ENCODE data around the gene FKBP10.
"Not testable (repeated sequence)": the region's sequence is repeated elsewhere in the genome, so short reads cannot be mapped to it uniquely, and the experiment has no call there.

FKBP10 gene

DNA sequence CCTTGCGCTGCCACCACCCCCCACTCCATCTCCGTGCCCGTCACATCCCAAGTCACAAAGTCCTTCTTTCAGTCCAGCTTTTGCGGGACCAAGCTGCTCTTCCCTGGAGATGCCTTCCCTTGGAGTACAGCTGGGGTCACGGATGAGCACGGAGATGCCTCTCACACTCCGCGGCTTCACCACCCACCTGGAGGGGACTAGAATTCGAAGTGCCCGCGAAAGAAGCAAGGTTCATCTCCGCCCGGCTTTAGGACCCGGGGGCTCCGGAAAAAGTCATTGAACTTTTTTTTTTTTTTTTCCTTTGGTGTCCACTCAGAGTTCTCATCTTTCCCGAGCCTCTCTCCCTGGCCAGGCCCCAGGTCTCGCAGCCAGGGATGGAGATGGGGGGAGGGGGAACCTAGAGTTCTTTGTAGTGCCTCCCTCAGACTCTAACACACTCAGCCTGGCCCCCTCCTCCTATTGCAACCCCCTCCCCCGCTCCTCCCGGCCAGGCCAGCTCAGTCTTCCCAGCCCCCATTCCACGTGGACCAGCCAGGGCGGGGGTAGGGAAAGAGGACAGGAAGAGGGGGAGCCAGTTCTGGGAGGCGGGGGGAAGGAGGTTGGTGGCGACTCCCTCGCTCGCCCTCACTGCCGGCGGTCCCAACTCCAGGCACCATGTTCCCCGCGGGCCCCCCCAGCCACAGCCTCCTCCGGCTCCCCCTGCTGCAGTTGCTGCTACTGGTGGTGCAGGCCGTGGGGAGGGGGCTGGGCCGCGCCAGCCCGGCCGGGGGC lies at the start of gene FKBP10:
Gene FKBP10 (plus strand): TSS at position 624 of the 771 bp plus-strand sequence. CDS start 31 bp downstream, at position 655.
- peak; percentile 27 for DNase-seq

DNA sequence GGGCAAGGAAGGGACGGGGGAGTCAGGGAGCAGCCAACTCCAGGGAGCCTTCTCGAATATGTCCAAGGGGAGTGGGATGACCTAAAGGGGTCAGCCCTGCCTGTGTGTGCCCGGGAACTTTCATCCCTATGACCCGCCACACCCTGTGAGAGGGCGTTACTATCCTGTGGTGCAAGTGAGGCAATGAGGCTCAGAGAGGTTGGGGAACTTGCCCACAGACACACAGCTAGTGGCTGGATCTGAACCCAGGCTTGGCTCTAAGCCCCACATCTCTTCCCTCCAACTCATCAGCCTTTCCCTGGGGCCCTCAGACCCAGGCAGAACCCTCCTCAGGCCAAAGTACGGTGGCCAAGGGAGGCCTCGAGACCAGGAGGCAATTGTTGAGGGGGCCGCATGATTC lies 49.5 kb upstream of the FKBP10 start:
- DNase-seq = no peak

GRCh38 chr17:41766135-41766534 lies 46.7 kb upstream of the FKBP10 start:
- no peak for DNase-seq

DNA sequence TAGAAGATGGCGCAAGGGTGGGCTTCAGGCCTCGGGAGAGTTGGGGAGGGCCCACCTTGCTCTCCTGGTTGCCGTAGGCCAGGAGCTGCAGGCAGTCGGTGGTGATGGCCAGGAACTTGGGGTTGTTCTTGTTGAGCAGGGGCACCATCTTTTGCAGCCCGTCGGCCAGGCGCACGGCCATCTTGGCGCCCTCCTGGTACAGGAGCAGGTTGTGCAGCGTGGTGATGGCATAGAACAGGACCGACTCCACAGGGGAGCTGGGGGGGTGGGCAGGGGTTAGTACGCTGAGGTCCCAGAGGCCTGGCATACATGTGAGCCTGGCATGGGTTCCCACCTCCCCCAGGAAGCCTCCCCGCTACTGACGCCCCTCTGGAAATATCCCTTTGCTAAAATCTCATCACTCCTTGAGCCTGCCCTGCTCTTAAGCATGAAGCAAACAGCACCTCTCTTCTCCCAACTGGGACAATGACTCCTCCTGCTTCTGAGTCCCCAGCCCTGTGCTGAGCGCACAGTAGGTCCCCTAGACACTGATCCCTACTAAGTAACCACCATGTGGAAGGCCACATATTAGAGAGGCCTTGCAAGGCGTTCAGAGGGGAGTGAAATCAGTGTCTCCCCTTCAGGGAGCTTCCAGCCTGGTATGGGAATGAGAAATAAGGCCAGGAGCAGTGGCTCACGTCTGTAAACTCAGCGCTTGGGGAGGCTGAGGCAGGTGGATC lies 45.3 kb upstream of the FKBP10 start:
- DNase-seq = no peak

DNA sequence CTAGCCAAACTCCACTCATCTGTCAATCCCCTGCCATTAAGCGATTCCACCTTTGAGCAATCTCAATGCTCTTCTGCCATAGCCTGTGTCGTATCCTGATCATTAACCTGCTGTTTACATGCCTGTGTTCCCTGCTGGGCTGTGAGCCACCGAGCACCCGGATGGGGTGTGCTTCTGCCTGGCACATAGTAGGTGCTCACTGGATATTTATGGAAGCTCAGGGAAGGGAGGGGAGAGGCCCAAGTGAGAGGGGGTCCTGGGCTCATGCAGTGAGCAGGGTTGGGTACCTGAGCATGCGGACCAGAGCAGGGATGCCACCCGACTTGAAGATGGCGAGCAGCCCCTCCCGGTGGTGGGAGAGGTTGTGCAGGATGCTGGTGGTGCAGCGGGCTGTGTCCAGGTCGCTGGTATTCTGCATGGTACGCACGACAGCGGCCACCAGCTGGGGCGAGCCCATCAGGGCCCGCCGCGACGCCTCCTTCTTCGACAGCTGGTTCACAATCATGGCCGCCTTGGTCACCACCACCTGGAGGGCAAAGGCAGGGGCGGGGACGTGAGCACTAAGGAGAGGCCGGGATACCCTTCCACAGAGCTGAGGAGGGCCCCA lies 44.0 kb upstream of the FKBP10 start:
- DNase-seq = no peak

- DNase-seq = no peak
Observed at GRCh38 chr17:41769346-41769862, 43.4 kb upstream of the FKBP10 start.

GRCh38 chr17:41769985-41770384 lies 42.8 kb upstream of the FKBP10 start:
- DNase-seq = no peak

DNA sequence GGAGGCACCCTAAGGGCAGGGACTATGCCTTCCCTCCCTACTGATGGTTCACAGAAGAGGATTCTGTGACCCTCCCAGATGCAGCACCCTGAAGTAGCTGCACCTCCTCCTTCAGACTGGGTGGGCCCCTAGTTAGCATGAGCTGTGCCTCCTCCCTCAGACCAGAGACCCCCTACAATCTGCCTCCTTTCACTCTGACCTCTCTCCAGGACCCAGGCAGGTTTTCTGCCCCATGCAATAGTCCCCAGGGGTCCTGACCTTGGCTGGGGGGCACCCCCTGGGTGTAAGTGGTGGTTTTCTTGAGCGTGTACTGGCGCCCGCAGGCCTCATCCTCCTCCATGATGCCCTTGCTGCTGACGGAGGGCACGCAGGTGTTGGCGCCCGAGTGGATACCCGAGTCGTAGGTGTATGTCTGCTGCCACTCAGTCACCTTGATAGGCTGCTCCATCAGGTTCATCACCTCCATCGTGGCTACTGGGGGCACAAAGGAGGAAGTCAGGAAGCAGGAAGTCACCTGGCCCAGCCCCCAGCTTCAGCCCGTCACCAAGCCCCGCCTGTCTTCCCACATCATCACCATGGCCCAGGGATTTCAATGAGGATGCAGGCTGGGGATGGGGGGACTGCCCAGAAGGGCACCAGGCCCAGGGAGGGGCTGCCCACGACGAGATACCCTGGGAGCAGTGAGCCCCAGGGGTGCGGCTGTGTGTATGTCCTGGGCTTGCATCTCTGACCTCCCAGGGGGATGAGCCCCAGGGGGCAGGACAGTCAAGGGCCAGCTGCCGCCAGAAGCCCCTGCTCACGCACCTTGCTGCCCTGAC lies 41.2 kb upstream of the FKBP10 start:
- DNase-seq = no peak

GRCh38 chr17:41772218-41772585 lies 40.6 kb upstream of the FKBP10 start:
- no peak for DNase-seq

DNA sequence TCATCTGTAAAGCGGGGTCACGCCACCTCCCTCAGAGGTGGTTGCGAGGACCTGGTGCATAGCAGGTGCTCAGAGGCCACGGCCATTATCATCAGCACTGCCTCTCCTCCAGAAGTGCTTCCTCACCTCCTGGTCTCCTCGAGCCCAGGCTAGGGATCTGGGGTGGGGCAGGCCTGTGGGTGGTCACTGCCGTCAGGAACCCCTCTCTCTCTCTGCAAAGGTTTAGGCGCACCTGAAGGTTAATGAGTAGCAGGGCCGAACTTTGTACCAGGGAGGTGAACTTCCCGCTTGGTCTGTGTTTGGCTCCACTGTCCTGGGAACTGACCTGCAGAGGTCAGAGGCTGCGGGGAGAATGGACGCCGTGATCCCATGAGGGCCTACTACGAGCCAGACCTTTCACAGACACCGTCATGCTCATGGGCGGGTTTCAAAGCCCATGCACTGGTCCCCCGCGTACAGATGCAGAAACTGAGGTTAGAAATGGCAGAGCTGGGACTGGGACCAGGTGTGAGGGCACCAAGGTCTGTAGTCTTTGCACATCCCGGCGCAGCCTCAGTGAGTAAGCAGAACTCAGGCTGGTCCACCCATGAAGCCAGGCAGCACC lies 40.1 kb upstream of the FKBP10 start:
- DNase-seq = no peak

DNA sequence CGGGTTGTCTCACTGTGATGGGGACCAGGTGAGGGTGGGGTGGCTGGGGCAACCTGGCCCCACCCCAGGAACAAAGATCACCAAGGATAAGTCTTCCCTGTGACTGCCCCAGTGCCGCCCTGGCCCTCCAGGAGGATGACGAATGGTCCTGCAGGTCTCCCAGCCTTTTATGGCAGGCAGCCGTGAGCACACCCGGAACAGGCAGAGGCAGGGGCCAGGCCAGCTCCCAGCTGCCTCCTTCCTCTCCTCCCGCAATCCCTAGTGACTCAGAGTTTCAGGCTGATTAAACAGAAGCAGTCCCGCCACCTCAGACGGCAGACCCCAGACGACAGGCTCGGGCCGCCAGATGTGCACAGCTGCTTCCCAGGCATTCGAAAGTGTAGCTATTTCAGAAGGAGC lies 39.6 kb upstream of the FKBP10 start:
- no peak for DNase-seq

GRCh38 chr17:41773731-41774193 lies 39.0 kb upstream of the FKBP10 start:
- DNase-seq = no peak

DNA sequence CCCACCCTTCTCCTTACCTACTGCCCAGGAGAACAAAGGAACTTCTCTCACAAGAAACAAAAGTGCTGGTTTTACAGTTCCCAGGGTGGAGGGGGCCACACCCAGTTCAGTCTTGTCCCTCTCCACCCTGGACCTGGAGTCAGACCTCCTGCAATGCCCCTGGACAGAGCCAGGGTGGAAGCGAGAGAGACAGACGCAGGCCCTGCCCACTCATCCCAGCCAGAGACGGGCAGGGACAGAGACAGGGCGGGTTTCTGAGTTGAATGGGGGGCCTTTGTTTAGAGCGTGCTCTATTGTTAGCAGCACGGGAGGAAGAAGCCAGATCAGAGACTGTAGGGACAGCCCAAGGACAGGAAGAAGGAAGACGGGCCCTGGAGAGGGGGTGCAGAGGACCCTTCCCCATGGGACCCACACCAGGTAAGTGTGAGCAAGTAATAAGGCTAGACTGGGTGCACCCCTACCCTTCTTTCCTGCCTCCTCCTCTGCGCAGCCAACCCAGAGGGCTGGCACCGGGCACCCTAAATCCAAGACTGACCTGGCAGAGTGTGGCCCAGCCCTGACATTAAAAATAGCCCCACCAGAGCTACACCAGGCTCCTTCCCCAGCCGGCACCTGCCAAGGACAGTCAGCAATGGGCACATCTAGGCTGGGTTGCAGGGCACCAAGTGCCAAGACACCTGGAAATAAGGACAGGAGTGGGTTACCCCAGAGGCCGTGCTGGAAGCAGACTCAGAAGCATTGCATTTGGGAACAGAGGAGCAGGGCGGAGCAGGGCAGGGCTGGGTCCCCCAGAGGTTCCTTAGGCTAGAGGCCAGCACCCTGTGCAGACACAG lies 37.2 kb upstream of the FKBP10 start:
- DNase-seq = no peak

DNA sequence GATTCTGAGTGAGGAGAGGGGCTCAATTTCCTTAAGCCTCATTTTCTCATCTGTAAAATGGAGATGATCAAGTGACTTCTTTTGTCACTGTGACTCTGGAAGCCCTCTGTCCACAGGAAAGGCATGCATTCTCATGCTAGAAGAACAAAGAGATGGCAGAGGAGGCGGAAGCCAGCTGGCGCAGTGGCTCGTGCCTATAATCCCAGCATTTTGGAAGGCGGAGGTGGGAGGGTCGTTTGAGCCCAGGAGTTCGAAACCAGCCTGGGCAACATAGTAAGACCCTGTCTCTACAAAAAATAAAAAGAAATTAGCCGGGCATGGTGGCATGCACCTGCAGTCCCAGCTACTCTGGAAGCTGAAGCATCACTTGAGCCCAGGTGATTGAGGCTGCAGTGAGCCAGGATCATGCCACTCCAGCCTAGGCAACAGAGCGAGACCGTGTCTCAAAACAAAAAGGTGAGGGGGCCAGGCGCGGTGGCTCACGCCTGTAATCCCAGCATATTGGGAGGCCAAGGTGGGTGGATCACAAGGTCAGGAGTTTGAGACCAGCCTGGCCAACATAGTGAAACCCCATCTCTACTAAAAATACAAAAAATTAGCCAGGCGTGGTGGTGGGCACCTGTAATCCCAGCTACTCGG lies 36.4 kb upstream of the FKBP10 start:
- DNase-seq = not testable (repeated sequence)

GRCh38 chr17:41777157-41777573 lies 35.6 kb upstream of the FKBP10 start:
- DNase-seq = no peak

- no peak for DNase-seq
Observed at GRCh38 chr17:41777574-41778188, 35.1 kb upstream of the FKBP10 start.

GRCh38 chr17:41779954-41780353 lies 32.9 kb upstream of the FKBP10 start:
- no peak for DNase-seq

DNA sequence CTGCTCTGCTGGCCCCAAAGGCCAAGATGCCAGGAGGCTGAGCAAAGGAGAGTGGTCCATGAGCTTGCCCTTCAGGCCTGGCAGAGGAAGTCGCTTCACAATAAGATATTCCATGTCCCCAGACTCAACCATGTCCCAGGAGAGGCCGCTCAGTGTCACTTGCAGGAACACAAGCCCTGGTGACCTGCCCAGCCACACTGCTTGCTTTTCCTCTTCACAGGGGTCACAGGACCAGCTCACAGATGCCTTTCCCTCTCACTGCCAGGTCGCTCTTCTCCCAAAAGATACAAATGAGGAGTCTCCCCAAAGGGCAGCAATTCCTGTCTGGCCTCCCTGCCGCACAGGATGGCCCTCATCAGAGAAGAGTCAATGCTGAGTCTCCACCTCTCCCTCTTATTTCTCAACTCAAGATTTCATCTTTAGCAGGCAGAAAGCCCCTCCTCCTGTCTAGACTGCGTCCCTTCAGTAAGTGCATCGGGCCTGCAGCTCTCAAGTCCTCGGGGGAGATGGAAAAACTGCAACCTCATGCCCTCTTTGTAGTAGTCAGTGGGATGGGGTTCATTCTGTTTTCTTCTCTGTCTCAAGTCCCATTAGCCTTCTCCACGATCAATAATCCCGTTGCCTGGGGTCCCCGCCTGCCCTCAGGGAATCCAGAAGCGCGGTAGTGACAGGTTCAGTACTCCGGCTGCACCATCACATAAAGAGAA lies 31.2 kb upstream of the FKBP10 start:
- no peak for DNase-seq

DNA sequence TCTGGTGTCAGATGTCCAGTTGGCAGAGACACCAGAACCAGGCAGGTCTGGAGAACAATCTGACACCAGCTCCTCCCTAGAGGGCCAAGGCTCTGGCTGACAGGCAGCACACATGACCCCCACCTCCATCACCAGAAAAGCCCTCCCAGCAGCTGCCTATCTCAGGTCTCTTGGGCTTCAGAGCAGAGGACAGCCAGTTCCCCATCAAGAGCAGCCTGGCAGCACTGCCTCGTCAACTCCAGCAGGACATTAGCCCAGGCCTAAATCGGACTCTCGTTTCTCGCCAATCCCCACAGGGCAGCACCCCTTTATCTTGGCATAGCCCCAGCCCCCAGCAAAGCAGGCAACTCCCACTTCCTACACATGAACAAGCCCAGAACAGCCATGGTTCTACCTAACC lies 30.7 kb upstream of the FKBP10 start:
- no peak for DNase-seq
